Upper lobe of left lung (tissue), 6 donors: ENCODE results near the gene DIAPH3. TPM values are rescaled to one million over a fixed set of nuclear protein-coding genes. Genes with fewer than 3 reads are reported as not detected.

Source experiments
- ATAC-seq, 2 donors: fragments of 200-7000 bp; cut with Tn5 transposase; one replicate each; pipeline ENCODE4 v1.9.1; 2022; ENCODE audit warnings: mild to moderate bottlenecking in 2 of 2, moderate library complexity in 2 of 2; ENCODE audit not compliant: low FRiP score in 2 of 2
- DNase-seq, 2 donors: peaks; one replicate each; pipeline ENCODE4 v3.0.0-alpha.2; 2019 to 2020
- H3K27ac ChIP-seq, 4 donors: fragments of 200-600 bp; sonication (generic); one replicate each; pipeline ENCODE4 v1.5.1; 2016 to 2019
- H3K27me3 ChIP-seq, 4 donors: fragments of 200-600 bp; sonication (generic); one replicate each; pipeline ENCODE4 v1.5.1; 2017 to 2019
- H3K36me3 ChIP-seq, 4 donors: fragments of 200-600 bp; sonication (generic); one replicate each; pipeline ENCODE4 v1.5.1; 2016 to 2019
- H3K4me1 ChIP-seq, 4 donors: fragments of 200-600 bp; sonication (generic); one replicate each; pipeline ENCODE4 v1.5.1; 2018 to 2019
- H3K4me3 ChIP-seq, 4 donors: fragments of 200-600 bp; sonication (generic); one replicate each; pipeline ENCODE4 v1.5.1; 2017 to 2019; ENCODE audit warnings: mild to moderate bottlenecking in 2 of 4, moderate library complexity in 1 of 4
- H3K9me3 ChIP-seq, 4 donors: fragments of 200-600 bp; sonication (generic); one replicate each; pipeline ENCODE4 v1.5.1; 2018 to 2019
- EP300 ChIP-seq, 4 donors: sonication (generic); formaldehyde crosslinking; IDR thresholded peaks; one replicate each; pipeline ENCODE4 v1.5.1; 2017; ENCODE audit warnings: antibody characterized with exemption in 4 of 4, control low read depth in 2 of 4
- POLR2A ChIP-seq, 4 donors: fragments of 450-650 bp; IDR thresholded peaks; one replicate each; pipeline ENCODE4 v1.5.1; 2016 to 2017; ENCODE audit warnings: antibody characterized with exemption in 4 of 4, mild to moderate bottlenecking in 2 of 4
- POLR2AphosphoS5 ChIP-seq, 2 donors: sonication (generic); formaldehyde crosslinking; IDR thresholded peaks; one replicate each; pipeline ENCODE4 v1.5.1; 2017; ENCODE audit warnings: antibody characterized with exemption in 2 of 2
- WGBS, 2 donors: methylation state at CpG; one replicate each; pipeline ENCODE4 v1.1.5; 2017 to 2018; 5-methylcytosine and 5-hydroxymethylcytosine counted together
- total RNA-seq, 6 donors: library from RNA; depleted of rRNA in 4 of 6; stranded (reverse); fragments of >200 nt in 4 of 6; gene quantifications; one replicate each; pipeline versions ENCODE4 v1.1.0 to v1.2.1, GENCODE V29; 2016 to 2021
- TF ChIP-seq, protein P1 (sequence below), 6 experiments: fragments of 450-650 bp in 4 of 6; fragments of 200-600 bp in 2 of 6; sonication (generic) in 2 of 6; IDR thresholded peaks; one replicate each; pipeline ENCODE4 v1.5.1; 2016 to 2019; ENCODE audit warnings: antibody characterized with exemption in 6 of 6
- donor health status: DM: no; HTN: no; CAD: no; lungs with moderate emphysema.
- donor health status: DM: no; HTN: yes; CAD: no; lungs with severe emphysema.

The DIAPH3 gene
- total RNA-seq, 6 donors from 2014 or later, result 2.8 to 6.3 (median 5.4) TPM

DNA sequence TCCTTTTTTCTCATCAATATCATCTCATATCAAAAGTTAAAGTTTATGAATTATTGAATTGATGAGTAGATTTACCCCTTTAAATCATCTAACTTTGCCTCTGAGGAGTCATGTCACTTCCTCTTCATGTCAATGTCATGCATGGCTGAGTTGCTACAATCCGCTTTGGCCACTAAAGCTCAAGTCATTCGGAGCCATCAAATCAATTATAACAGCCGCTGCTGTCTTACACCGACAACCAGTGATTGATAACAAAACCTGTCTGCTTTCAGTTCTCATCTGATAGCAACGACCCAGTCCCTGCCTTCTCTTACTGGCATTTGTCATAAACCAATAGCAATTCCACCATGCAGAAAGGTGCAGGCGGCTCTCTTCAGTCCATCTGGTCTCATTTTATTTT is 429.3 kb downstream of the DIAPH3 start:
- no peak overlapping the region for H3K27ac ChIP-seq
- ATAC-seq (no peak), DNase-seq (no peak)
- H3K4me1 ChIP-seq, result no peaks in the 10 kb centered on the region
- no peaks in the 10 kb centered on the region for H3K27me3 ChIP-seq
- no peaks in the 10 kb centered on the region for H3K9me3 ChIP-seq
- H3K4me3 ChIP-seq, result no peak overlapping the region
- TF ChIP-seq POLR2A (IDR thresholded peaks at IDR 0.05) (no peak), POLR2AphosphoS5 (IDR thresholded peaks at IDR 0.05) (no peak), EP300 (IDR thresholded peaks at IDR 0.05) (no peak)
- TF ChIP-seq, protein P1, sequence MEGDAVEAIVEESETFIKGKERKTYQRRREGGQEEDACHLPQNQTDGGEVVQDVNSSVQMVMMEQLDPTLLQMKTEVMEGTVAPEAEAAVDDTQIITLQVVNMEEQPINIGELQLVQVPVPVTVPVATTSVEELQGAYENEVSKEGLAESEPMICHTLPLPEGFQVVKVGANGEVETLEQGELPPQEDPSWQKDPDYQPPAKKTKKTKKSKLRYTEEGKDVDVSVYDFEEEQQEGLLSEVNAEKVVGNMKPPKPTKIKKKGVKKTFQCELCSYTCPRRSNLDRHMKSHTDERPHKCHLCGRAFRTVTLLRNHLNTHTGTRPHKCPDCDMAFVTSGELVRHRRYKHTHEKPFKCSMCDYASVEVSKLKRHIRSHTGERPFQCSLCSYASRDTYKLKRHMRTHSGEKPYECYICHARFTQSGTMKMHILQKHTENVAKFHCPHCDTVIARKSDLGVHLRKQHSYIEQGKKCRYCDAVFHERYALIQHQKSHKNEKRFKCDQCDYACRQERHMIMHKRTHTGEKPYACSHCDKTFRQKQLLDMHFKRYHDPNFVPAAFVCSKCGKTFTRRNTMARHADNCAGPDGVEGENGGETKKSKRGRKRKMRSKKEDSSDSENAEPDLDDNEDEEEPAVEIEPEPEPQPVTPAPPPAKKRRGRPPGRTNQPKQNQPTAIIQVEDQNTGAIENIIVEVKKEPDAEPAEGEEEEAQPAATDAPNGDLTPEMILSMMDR (IDR thresholded peaks at IDR 0.05), result no peak
- no peaks in the 10 kb centered on the region for H3K36me3 ChIP-seq
- WGBS, 2 donors, result 77 to 83% methylated on average over 6 of the region's 6 CpGs

DNA sequence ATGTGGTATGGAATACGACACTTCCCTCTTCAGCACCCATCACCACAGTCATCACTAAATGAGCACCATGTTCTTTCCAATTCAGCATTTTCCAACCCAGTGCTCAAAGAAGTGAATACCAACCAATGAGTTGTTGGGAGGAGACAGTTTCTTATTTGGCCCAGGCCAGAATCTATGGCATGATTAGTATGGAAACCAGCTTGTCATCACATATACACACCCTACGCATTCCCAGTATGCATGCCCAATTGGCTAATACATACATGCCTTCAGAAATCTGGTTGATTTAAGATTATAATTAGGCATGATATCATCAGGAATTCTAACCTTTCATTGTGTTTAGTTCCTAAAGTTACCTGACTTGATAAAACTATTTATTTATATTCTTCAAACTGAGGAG is 430.0 kb downstream of the DIAPH3 start:
- no peak overlapping the region for H3K27ac ChIP-seq
- 96 to 100% methylated on average over 2 of the region's 2 CpGs for WGBS, 2 donors
- no peaks in the 10 kb centered on the region for H3K9me3 ChIP-seq
- TF ChIP-seq EP300 (IDR thresholded peaks at IDR 0.05), result no peak
- TF ChIP-seq, protein P1 (IDR thresholded peaks at IDR 0.05), result no peak
- no peak for TF ChIP-seq POLR2AphosphoS5 (IDR thresholded peaks at IDR 0.05)
- TF ChIP-seq POLR2A (IDR thresholded peaks at IDR 0.05), result no peak
- H3K4me1 ChIP-seq, result no peaks in the 10 kb centered on the region
- H3K36me3 ChIP-seq, result no peaks in the 10 kb centered on the region
- DNase-seq (no peak), ATAC-seq (no peak)
- no peak overlapping the region for H3K4me3 ChIP-seq
- no peaks in the 10 kb centered on the region for H3K27me3 ChIP-seq

DNA sequence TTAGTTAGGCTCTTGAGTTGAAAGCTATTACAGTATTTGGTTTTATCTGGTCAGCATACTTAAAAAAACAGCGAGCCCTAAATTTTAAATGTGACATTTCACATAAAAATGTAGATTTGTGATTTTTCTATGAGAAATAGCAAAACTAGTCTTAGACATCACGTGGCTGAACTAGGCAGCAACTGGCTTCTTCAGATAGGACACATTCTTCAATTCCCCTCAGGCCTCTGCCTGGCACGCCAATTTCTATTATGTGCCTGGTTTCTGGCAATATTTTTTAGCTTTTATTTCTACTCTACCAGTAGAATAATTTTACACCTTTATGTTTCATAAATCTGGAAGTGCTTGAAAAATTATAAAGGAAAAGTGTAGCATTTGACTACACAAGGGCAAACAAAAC is 433.7 kb downstream of the DIAPH3 start:
- no peaks in the 10 kb centered on the region for H3K4me1 ChIP-seq
- no peak overlapping the region for H3K4me3 ChIP-seq
- ATAC-seq (no peak), DNase-seq (no peak)
- no peaks in the 10 kb centered on the region for H3K36me3 ChIP-seq
- no peak overlapping the region for H3K27ac ChIP-seq
- H3K9me3 ChIP-seq, result no peaks in the 10 kb centered on the region
- 92 to 99% methylated on average over 3 of the region's 3 CpGs for WGBS, 2 donors
- TF ChIP-seq POLR2AphosphoS5 (IDR thresholded peaks at IDR 0.05) (no peak), POLR2A (IDR thresholded peaks at IDR 0.05) (no peak), EP300 (IDR thresholded peaks at IDR 0.05) (no peak)
- TF ChIP-seq, protein P1 (IDR thresholded peaks at IDR 0.05), result no peak
- no peaks in the 10 kb centered on the region for H3K27me3 ChIP-seq

DNA sequence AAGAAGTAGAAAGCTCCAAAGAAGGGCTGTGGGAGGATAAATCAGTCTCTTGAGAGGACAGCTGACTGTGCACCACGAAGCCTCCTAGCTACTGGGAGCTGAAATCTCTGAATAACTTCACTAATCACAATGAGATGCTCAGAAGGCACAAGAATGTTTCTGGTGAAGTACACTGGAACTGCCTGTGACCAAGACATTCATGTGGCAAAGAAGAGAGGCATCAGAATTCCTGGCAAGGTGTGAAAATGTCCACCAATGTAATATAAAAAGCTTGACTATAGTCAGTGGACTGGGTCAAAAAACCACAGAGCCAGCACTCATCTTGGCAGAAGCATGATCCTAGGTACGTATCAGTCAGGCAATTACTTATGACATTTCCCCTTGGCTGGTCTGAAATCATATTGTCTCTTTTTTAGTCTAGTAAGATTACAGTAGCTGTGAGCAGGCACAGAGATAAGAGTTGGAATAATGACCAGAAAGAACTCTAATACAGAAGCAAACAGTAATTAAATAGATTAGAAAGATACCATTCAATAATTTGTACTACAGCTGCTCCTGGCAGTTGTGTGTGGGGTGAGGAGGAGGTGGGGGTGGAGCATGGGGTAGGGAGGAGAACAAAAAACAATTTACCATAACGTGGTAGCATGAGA is 434.7 kb downstream of the DIAPH3 start:
- DNase-seq (no peak), ATAC-seq (no peak)
- H3K4me1 ChIP-seq, result no peaks in the 10 kb centered on the region
- WGBS, 2 donors, result 77 to 84% methylated on average over 3 of the region's 3 CpGs
- H3K27me3 ChIP-seq, result no peaks in the 10 kb centered on the region
- H3K4me3 ChIP-seq, result no peak overlapping the region
- no peak for TF ChIP-seq POLR2AphosphoS5 (IDR thresholded peaks at IDR 0.05)
- TF ChIP-seq POLR2A (IDR thresholded peaks at IDR 0.05), result no peak
- no peak for TF ChIP-seq EP300 (IDR thresholded peaks at IDR 0.05)
- TF ChIP-seq, protein P1 (IDR thresholded peaks at IDR 0.05), result no peak
- no peaks in the 10 kb centered on the region for H3K36me3 ChIP-seq
- no peak overlapping the region for H3K27ac ChIP-seq
- no peaks in the 10 kb centered on the region for H3K9me3 ChIP-seq
